Gastroesophageal sphincter (tissue), 4 donors: ENCODE data around the gene DYNC2I2. TPM values are rescaled to one million over a fixed set of nuclear protein-coding genes. Genes with fewer than 3 reads are reported as not detected.
"Not testable (repeated sequence)": the region's sequence is repeated elsewhere in the genome, so short reads cannot be mapped to it uniquely, and the experiment has no call there.

Experiments
- ATAC-seq: fragments of 150-250 bp; one replicate; pipeline ENCODE4 v1.9.1; 2016; ENCODE audit warnings: mild to moderate bottlenecking, moderate library complexity
- H3K27ac ChIP-seq, 4 donors: fragments of 200-600 bp; sonication (generic) in 3 of 4; 1 replicate in 3 of 4; 2 replicates in 1 of 4; pipeline ENCODE4 v1.5.1; 2016 to 2019
- H3K27me3 ChIP-seq: fragments of 200-600 bp; sonication (generic); one replicate; pipeline ENCODE4 v1.5.1; 2019
- H3K36me3 ChIP-seq, 2 donors: fragments of 200-600 bp; sonication (generic); one replicate each; pipeline ENCODE4 v1.5.1; 2019; ENCODE audit warnings: control low read depth in 1 of 2
- H3K4me1 ChIP-seq, 3 donors: fragments of 200-600 bp; sonication (generic); 1 replicate in 2 of 3; 2 replicates in 1 of 3; pipeline ENCODE4 v1.5.1; 2016 to 2019; ENCODE audit warnings: control low read depth in 2 of 3
- H3K4me3 ChIP-seq, 2 donors: fragments of 200-600 bp; sonication (generic); one replicate each; pipeline ENCODE4 v1.5.1; 2019; ENCODE audit warnings: mild to moderate bottlenecking in 1 of 2, moderate library complexity in 1 of 2
- H3K9me3 ChIP-seq, 3 donors: fragments of 200-600 bp; sonication (generic); one replicate each; pipeline ENCODE4 v1.5.1; 2017 to 2019; ENCODE audit warnings: control low read depth in 2 of 3
- CTCF ChIP-seq, 4 experiments: fragments of 200-600 bp in 2 of 4; fragments of 450-650 bp in 2 of 4; sonication (generic) in 1 of 4; IDR thresholded peaks; one replicate each; pipeline ENCODE4 v1.5.1; 2017 to 2019; ENCODE audit warnings: antibody characterized with exemption in 4 of 4, mild to moderate bottlenecking in 2 of 4, moderate library complexity in 2 of 4
- EP300 ChIP-seq: sonication (generic); formaldehyde crosslinking; IDR thresholded peaks from one replicate; pipeline ENCODE4 v1.6.1; 2017; ENCODE audit warnings: antibody characterized with exemption, mild to moderate bottlenecking
- POLR2A ChIP-seq, 2 donors: fragments of 450-650 bp; IDR thresholded peaks; one replicate each; pipeline ENCODE4 v1.6.1; 2017; ENCODE audit warnings: antibody characterized with exemption in 2 of 2, mild to moderate bottlenecking in 2 of 2, moderate library complexity in 1 of 2
- POLR2AphosphoS5 ChIP-seq: sonication (generic); formaldehyde crosslinking; IDR thresholded peaks from one replicate; pipeline ENCODE4 v1.6.1; 2017; ENCODE audit warnings: antibody characterized with exemption
- WGBS, 2 donors: methylation state at CpG; one replicate each; pipeline ENCODE4 v1.1.5; 2018; ENCODE audit warnings: low coverage in 1 of 2; 5-methylcytosine and 5-hydroxymethylcytosine counted together
- total RNA-seq, 4 donors: library from RNA; depleted of rRNA; stranded (reverse); fragments of >200 nt; gene quantifications; one replicate each; pipeline ENCODE4 v1.1.0, GENCODE V29; 2016

DYNC2I2 gene
- total RNA-seq, 4 donors from 2014 or later: 28.3 to 47.0 (median 37.7) TPM

DNA sequence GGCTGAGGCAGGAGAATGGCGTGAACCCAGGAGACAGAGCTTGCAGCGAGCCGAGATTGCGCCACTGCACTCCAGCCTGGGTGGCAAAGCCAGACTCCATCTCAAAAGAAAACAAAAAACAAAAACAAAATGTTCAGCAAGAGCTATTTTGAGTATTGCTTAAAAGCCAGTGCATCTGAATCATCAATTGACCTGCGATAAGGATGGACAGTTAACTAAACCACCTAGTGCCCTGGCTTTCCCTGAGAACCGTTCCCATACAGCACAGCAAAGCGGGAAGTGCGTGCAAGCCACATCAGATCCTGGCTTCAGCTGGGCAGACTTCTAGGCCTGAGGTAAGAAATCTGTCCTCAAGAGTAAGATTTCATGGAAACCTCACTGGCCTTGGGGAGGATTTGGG, 2.7 kb downstream of the DYNC2I2 start:
- H3K9me3 ChIP-seq: no peaks in the 10 kb centered on the region
- peaks cover 0 to 15% (median 3%) of the 10 kb centered on the region in 3 donors for H3K4me1 ChIP-seq
- WGBS, 2 donors: 89 to 93% methylated on average over 4 of the region's 8 CpGs
- no peak for ATAC-seq
- no peak overlapping the region for H3K4me3 ChIP-seq
- no peak overlapping the region for H3K27ac ChIP-seq
- TF ChIP-seq EP300 (no peak), CTCF (IDR thresholded peaks at IDR 0.05) (no peak), POLR2AphosphoS5 (no peak), POLR2A (IDR thresholded peaks at IDR 0.05) (no peak)
- no peaks in the 10 kb centered on the region for H3K36me3 ChIP-seq
- no peaks in the 10 kb centered on the region for H3K27me3 ChIP-seq

DNA sequence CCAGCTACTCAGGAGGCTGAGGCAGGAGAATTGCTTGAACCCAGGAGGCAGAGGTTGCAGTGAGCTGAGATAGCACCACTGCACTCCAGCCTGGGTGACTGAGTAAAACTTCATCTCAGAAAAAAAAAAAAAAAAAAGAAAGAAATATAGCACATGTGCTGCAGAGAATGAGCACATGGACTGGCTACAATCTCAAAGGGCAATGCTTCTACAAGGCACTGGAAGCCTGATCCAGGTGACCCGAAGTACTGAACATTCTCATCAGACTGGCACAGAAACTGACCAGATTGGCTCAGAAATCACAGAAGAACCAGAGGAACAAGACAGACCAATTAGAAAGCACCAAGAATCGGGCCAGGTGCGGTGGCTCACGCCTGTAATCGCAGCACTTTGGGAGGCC, 4.8 kb downstream of the DYNC2I2 start:
- H3K4me3 ChIP-seq: no peak overlapping the region
- no peak for TF ChIP-seq POLR2A (IDR thresholded peaks at IDR 0.05)
- 93 to 100% methylated on average over 3 to 5 of the region's 5 CpGs for WGBS, 2 donors
- H3K4me1 ChIP-seq: peaks cover 0 to 8% (median 3%) of the 10 kb centered on the region in 3 donors
- H3K9me3 ChIP-seq: no peaks in the 10 kb centered on the region
- no peaks in the 10 kb centered on the region for H3K27me3 ChIP-seq
- H3K36me3 ChIP-seq: peaks cover 0 to under 1% of the 10 kb centered on the region in 2 donors
- no peak overlapping the region for H3K27ac ChIP-seq
- ATAC-seq: no peak

DNA sequence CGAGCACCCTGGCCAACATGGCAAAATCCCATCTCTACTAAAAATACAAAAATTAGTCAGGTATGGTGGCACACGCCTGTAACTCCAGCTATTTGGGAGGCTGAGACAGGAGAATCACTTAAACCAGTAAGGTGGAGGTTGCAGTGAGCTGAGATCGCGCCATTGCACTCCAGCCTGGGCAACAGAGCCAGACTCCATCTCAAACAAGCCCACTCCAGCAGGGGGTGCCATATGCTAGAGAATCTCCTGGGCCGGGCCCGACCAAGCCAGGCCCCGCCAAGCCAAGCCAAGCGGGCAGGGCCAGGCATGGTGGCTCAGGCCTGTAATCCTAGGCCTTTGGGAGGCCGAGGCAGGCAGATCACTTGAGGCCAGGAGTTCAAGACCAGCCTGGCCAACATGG, 8.4 kb downstream of the DYNC2I2 start:
- H3K4me3 ChIP-seq, H3K9me3 ChIP-seq, H3K27ac ChIP-seq, H3K27me3 ChIP-seq, H3K36me3 ChIP-seq, H3K4me1 ChIP-seq: not testable (repeated sequence)
- WGBS, 2 donors: 100% methylated on average over 1 of the region's 9 CpGs; no CpG with 5 or more reads in 1 of the 2 donors
- TF ChIP-seq CTCF (IDR thresholded peaks at IDR 0.05): peak in 2 of 4 experiments; percentile 30 to 47
- peak; percentile 62 for ATAC-seq

- WGBS, 2 donors: 64 to 65% methylated on average over 5 to 10 of the region's 12 CpGs
- Histone ChIP-seq H3K9me3 (no peaks in the 10 kb centered on the region), H3K4me1 (no peaks in the 10 kb centered on the region), H3K36me3 (peaks cover 0 to 27% of the 10 kb centered on the region in 2 donors), H3K27ac (no peak overlapping the region), H3K4me3 (no peak overlapping the region), H3K27me3 (no peaks in the 10 kb centered on the region)
- no peak for ATAC-seq
- TF ChIP-seq EP300 (no peak), POLR2A (IDR thresholded peaks at IDR 0.05) (no peak), POLR2AphosphoS5 (no peak)
Measured at GRCh38 chr9:128643519-128644300, 12.9 kb downstream of the DYNC2I2 start.

DNA sequence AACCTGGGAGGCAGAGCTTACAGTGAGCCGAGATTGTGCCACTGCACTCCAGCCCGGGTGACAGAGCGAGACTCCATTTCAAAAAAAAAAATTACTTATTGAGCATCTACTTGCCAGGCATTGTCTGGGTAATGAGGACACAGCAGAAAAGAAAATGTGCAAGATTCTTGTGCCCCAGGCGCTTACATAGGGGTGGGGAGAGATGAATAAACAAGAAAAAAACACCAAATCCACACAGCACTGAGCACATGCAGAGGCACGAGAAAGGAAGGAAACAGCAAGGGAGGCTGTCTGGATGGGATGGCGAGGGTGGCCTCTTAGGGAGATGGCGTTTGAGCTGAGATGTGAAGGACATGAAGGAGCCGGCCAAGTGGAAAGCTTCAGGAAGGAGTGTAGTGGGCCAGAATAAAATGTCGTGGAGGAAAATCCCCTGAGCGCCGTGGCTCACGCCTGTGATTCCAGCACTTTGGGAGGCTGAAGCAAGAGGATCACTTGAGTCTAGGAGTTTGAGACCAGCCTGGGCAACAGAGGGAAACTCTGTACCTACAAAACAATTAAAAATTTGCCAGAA, 13.9 kb downstream of the DYNC2I2 start:
- no peak for ATAC-seq

More for the DNA sequence above, 13.9 kb downstream of the DYNC2I2 start:
- no peaks in the 10 kb centered on the region for H3K4me1 ChIP-seq
- H3K27ac ChIP-seq: no peak overlapping the region
- no peak overlapping the region for H3K4me3 ChIP-seq
- H3K36me3 ChIP-seq: peaks cover 0 to 29% of the 10 kb centered on the region in 2 donors
- 69 to 82% methylated on average over 9 to 10 of the region's 12 CpGs for WGBS, 2 donors
- TF ChIP-seq POLR2A (IDR thresholded peaks at IDR 0.05) (no peak), POLR2AphosphoS5 (no peak), CTCF (IDR thresholded peaks at IDR 0.05) (no peak)
- no peaks in the 10 kb centered on the region for H3K27me3 ChIP-seq
- no peaks in the 10 kb centered on the region for H3K9me3 ChIP-seq
